HepG2 (cell line): ENCODE results near the gene DUSP15. TPM values are rescaled to one million over a fixed set of nuclear protein-coding genes. Genes with fewer than 3 reads are reported as not detected.

ENCODE experiments used
- CHCHD3 ChIP-seq: sonication (generic); formaldehyde crosslinking; IDR thresholded peaks from 2 replicates; pipeline ENCODE4 v1.8.0; 2022; ENCODE audit warnings: mild to moderate bottlenecking, missing genetic modification reagents, moderate library complexity
- EZH2 ChIP-seq: conservative IDR thresholded peaks from 2 replicates; pipeline ENCODE4 v1.6.1; 2012; ENCODE audit warnings: mild to moderate bottlenecking, low read depth, low read length, moderate library complexity
- IRF2 ChIP-seq: IDR thresholded peaks from 2 replicates; pipeline ENCODE4 v1.6.1; 2018; ENCODE audit warnings: missing genetic modification reagents, missing compliant biosample characterization
- MATR3 ChIP-seq: sonication (generic); formaldehyde crosslinking; IDR thresholded peaks from 2 replicates; pipeline ENCODE4 v1.4.0; 2020; ENCODE audit warnings: missing genetic modification reagents
- PCBP2 ChIP-seq: fragments of 200-400 bp; formaldehyde crosslinking; optimal IDR thresholded peaks from 2 replicates; pipeline ENCODE3; 2018; ENCODE audit warnings: low read length, low read depth; ENCODE audit not compliant: poor library complexity, severe bottlenecking
- POLR2AphosphoS2 ChIP-seq: IDR thresholded peaks from 2 replicates; pipeline ENCODE4 v1.6.1; 2011; ENCODE audit warnings: low read depth, low read length, improper control_type of control experiment
- PTBP1 ChIP-seq: fragments of 200-400 bp; formaldehyde crosslinking; IDR thresholded peaks from 2 replicates; pipeline ENCODE4 v1.6.1; 2018; ENCODE audit warnings: low read length, low read depth; ENCODE audit not compliant: poor library complexity, severe bottlenecking
- RAD51 ChIP-seq: fragments of 450-650 bp; IDR thresholded peaks from 2 replicates; pipeline ENCODE4 v1.6.1; 2016; ENCODE audit warnings: borderline replicate concordance
- RARA ChIP-seq: IDR thresholded peaks from 2 replicates; pipeline ENCODE4 v1.6.1; 2016; ENCODE audit warnings: missing genetic modification reagents, missing compliant biosample characterization
- SRSF1 ChIP-seq: fragments of 200-400 bp; formaldehyde crosslinking; optimal IDR thresholded peaks from 2 replicates; pipeline ENCODE3; 2017; ENCODE audit warnings: mild to moderate bottlenecking, low read depth, low read length, moderate library complexity
- TFE3 ChIP-seq: IDR thresholded peaks from 2 replicates; pipeline ENCODE4 v1.6.1; 2016
- TRIM22 ChIP-seq: fragments of 450-650 bp; IDR thresholded peaks from 2 replicates; pipeline ENCODE4 v1.6.1; 2017
- U2AF1 ChIP-seq: fragments of 200-400 bp; formaldehyde crosslinking; optimal IDR thresholded peaks from 2 replicates; pipeline ENCODE3; 2017; ENCODE audit warnings: mild to moderate bottlenecking, low read depth, low read length
- ZFY ChIP-seq: sonication (generic); formaldehyde crosslinking; IDR thresholded peaks from 2 replicates; pipeline ENCODE4 v1.4.0; 2020; ENCODE audit warnings: missing genetic modification reagents
- ZNF224 ChIP-seq: sonication (generic); formaldehyde crosslinking; IDR thresholded peaks from 2 replicates; pipeline ENCODE4 v1.5.0; 2020; ENCODE audit warnings: mild to moderate bottlenecking, missing genetic modification reagents
- ZNF646 ChIP-seq: sonication (generic); formaldehyde crosslinking; IDR thresholded peaks from 2 replicates; pipeline ENCODE4 v1.9.0; 2021; ENCODE audit warnings: mild to moderate bottlenecking, missing genetic modification reagents
- ZNF7 ChIP-seq: IDR thresholded peaks from 2 replicates; pipeline ENCODE4 v1.6.1; 2016; ENCODE audit warnings: missing biosample characterization, missing genetic modification reagents
- ZNF879 ChIP-seq: sonication (generic); formaldehyde crosslinking; IDR thresholded peaks from 2 replicates; pipeline ENCODE4 v1.8.1; 2023; ENCODE audit warnings: missing genetic modification reagents
- ZSCAN21 ChIP-seq: sonication (generic); formaldehyde crosslinking; IDR thresholded peaks from 2 replicates; pipeline ENCODE4 v1.8.0; 2022; ENCODE audit warnings: mild to moderate bottlenecking, missing genetic modification reagents, moderate library complexity, borderline replicate concordance
- polyA plus RNA-seq, 8 experiments: library from polyadenylated mRNA; depleted of rRNA in 3 of 8; stranded (reverse) in 7 of 8; unstranded in 1 of 8; fragments of >200 nt; fragmentation: Illumina TruSeq in 4 of 8; extraction: Trizol in 4 of 8; gene quantifications; 2 replicates each; pipeline versions ENCODE4 v1.2.1 to v1.2.3, GENCODE V29; 2011 to 2016; ENCODE audit warnings: low read depth in 4 of 8, missing spikeins in 1 of 8, mixed read lengths in 1 of 8; ENCODE audit not compliant: insufficient read depth in 1 of 8
- total RNA-seq, 5 experiments: library from RNA; depleted of rRNA; stranded (reverse); fragments of >200 nt; fragmentation: Illumina TruSeq; extraction: Trizol; gene quantifications; 2 replicates each; pipeline ENCODE4 v1.2.3, GENCODE V29; 2016; ENCODE audit warnings: low read depth in 1 of 5

Gene DUSP15
- total and polyA plus RNA-seq, 2 of the 13 experiments (the other 11 are each of a cell fraction or from before 2014, with no cell fraction given) = 0.17 to 0.93 TPM

- no peak for TF ChIP-seq POLR2AphosphoS2
- TF ChIP-seq IRF2 (CRISPR knock-in tag) = no peak; the same call in 1 of the 2 replicates
- no peak for TF ChIP-seq U2AF1
- TF ChIP-seq SRSF1 = no peak
- no peak for TF ChIP-seq ZNF7 (CRISPR knock-in tag)
- no peak for TF ChIP-seq ZNF879 (CRISPR knock-in tag)
- TF ChIP-seq ZNF224 (CRISPR knock-in tag) = no peak
- TF ChIP-seq ZNF646 (CRISPR knock-in tag) = no peak
- peak; percentile 30; the same call in 1 of the 2 replicates for TF ChIP-seq ZFY
- TF ChIP-seq ZSCAN21 = no peak
- no peak for TF ChIP-seq MATR3 (CRISPR knock-in tag)
- no peak for TF ChIP-seq CHCHD3
- no peak for TF ChIP-seq TFE3 (CRISPR knock-in tag)
- TF ChIP-seq PTBP1 = no peak
- TF ChIP-seq RARA = no peak; the same call in 1 of the 2 replicates
- TF ChIP-seq TRIM22 = no peak
- no peak for TF ChIP-seq RAD51
- no peak for TF ChIP-seq PCBP2
- no peak for TF ChIP-seq EZH2
Observed at GRCh38 chr20:31835977-31836852, 34.1 kb downstream of the DUSP15 start (continued).
